ENCODE measurements around the gene CPZ.
"Not testable (repeated sequence)": the region's sequence is repeated elsewhere in the genome, so short reads cannot be mapped to it uniquely, and the experiment has no call there.

Gene CPZ

DNA sequence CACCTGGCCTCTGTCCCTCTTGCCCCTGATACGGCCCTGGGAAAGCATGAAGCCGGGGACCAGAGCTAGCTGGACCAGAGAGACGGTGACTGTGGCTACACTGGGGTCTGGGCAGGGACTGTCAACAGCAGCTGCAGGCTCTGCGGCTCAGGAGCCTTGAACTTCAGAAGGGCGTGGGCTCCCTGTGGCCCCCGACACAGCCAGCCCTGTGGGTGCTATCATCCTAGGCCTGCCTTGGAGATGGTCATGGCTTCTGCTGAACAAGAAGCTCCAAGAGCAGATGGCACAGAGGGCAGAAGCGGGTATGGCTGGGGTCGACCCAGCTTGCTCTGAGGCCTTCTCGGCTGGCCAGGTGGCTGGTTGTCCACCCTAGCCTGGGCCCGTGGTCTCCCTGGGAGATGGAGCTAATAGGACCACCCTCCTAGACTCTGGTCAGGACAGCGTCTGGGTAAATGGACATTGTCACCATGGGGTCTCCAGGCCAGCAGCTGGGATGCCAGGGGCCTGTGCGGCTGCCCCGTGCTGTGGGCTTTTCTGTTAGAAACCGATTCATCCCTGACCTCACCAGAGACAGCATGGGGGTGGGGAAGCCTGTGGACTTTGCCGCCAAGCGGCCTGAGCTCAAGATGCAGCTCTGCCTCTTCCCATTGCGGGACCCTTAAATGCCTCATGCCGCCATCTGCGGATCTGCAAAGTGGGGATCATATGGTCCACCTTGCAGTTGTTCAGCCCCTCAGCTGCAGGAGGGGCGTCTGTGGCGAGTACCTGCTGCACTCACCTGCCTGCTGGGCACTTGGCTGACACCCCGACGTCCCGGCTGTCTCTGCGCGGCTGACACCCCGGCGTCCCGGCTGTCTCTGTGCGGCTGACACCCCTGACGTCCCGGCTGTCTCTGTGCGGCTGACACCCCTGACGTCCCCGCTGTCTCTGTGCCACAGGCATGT, 21.1 kb downstream of the CPZ start:
- DNase-seq = peak; percentile 13

DNA sequence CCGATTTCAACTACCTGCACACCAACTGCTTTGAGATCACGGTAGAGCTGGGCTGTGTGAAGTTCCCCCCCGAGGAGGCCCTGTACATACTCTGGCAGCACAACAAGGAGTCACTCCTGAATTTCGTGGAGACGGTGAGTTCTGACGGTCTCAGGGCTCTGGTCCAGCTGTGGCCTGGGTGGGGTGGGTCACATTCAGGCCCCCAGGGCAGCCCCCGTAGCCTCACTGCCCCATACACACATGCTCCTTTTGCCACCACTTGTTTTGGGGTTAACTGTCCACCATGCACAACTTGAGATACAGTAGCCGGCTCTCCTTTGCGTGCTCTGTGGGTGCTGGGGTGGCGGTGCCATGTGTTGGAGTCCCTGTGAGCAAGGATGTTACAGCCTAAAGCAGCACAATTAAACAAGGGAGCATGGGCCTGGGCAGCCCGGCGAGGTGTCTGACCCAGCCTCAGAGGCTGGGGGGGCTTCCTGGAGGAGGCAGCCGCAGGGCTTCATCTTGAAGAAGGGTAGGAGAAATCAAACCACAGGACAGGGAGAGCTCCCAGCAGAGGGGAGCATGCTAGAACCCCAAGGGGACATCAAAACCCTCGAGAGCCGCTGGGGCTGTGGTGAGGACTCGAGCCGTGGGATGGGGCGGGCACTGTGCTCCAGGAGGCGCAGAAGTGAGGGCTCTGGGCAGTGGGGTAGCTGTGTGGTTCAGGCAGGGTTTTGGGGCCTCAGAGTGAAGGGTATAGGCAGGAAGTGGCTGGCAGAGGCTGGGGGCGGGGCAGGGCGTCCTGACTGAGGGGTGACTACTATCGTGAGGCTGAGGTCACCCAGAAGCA, 22.0 kb downstream of the CPZ start:
- DNase-seq = peak; percentile 9

DNA sequence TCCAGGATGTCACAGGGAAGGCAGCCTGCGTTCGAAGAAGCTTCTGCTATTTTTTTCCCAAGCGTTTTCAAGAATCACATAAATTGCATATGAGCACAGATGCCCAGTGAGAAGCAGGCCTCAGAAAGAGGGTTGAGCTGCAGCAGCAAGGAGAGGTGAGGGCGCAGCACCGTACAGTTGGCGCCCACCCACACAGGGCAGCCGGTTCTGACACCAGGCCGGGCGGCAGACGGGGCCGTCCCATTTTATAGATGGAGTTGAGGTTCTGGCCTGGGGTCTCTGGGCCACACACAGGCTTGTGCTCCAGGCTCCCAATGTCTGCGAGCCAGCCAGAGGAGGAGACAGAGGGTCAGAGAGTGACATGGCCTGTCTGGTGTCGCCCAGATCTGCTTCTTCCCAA, 22.8 kb downstream of the CPZ start:
- peak; percentile 2 for DNase-seq

- DNase-seq = peak; percentile 13
Observed at GRCh38 chr4:8615921-8616787, 23.6 kb downstream of the CPZ start.

GRCh38 chr4:8616831-8617230, 24.3 kb downstream of the CPZ start:
- peak; percentile 12 for DNase-seq

- DNase-seq = peak; percentile 9
Observed at GRCh38 chr4:8617486-8618040, 25.0 kb downstream of the CPZ start.

DNA sequence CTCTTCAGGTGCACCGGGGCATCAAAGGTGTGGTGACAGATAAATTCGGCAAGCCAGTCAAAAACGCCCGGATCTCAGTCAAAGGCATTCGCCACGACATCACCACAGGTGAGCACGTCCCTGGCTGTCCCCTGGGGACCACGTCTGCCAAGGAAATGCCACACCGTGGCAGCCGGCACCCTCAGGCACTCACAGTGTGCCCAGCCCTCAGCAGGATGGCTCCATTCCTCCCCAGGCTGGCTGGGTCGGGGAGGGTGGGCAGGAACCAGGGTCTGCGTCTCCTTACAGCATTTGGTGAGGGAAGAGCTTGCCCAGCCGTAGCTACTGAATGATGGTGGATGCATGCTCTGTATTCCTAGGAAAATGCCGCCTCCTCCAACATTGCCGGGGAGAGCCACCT, 25.9 kb downstream of the CPZ start:
- peak; percentile 12 for DNase-seq

DNA sequence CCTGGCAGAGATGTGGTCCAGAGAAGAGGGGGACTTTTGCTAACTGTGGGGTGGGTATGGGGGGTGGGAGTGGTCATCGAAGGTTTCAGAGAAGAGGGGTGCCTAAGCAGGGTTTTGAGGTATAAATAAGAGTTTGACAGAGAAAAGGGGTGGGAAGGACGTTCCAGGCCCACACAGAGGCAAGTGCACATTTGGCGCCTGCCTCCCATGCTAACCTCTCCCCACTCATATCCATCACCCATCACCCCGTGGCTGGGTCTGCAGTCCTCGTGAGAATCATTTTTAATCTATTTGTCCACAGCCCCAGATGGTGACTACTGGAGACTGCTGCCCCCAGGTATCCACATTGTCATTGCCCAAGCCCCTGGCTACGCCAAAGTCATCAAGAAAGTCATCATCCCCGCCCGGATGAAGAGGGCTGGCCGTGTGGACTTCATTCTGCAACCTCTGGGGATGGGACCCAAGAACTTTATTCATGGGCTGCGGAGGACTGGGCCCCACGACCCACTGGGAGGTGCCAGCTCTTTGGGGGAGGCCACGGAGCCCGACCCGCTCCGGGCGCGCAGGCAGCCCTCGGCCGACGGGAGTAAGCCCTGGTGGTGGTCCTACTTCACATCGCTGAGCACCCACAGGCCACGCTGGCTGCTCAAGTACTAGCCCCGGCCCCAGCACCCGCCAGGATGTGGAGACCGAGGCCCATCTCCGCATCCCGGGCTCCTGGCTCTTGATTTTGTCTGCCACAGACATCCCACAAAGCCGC, 26.6 kb downstream of the CPZ start:
- DNase-seq = no peak

DNA sequence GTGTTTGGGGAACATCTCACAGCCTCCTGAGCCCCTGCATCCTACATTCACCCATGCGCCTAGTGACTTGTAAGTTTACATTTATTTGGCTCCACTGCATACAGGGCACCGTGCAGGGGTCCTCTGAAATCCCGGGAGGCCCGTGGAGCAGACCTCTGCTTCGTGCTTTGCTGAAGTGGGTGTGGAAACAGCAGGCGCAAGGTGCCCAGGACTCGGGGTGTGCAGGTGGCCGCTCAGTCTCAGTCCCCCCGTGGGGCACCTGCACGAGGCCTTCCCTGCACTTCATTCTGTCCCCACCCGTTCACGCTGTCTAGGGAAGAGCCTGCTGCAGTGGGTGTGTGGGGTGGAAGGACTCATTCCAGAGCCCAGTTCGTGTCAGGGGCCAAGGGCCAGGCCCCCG, 28.6 kb downstream of the CPZ start:
- not testable (repeated sequence) for DNase-seq

DNA sequence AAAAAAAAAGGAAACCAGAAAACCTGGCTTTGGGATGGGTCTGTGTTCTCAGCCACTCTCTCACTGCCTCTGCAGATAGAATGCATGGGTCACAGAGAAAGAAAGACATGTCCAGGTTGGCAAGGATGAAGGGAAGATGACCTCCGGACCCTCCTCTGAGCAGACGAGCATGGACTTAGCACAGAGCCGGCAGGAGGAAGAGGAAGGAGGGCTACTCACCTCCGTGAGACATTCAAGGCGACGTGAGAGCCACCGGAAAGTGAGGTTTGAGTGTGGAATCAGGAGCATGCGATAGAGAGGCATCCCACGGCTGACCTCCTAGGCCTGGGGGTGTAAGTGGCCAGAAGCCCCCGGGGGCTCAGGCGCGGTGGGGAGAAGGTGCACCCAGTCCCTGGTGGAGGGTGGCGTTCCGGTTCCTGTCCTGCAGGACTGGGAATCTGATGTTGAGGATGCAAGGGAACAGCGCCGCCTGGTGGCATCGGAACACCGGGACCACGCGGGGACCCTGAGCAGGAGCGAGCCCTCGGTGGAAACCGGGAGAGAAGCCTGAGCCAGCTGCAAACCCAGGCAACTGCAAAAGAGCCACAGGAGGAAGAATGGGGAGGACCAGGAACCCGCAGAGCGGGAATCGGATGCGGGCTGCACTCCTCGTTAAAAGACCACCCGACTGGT, 32.2 kb downstream of the CPZ start:
- not testable (repeated sequence) for DNase-seq

- DNase-seq = not testable (repeated sequence)
Observed at GRCh38 chr4:8630240-8630905, 37.8 kb downstream of the CPZ start.

GRCh38 chr4:8631896-8632295, 39.3 kb downstream of the CPZ start:
- not testable (repeated sequence) for DNase-seq

- not testable (repeated sequence) for DNase-seq
Observed at GRCh38 chr4:8634773-8635172, 42.2 kb downstream of the CPZ start.

GRCh38 chr4:8635897-8636554, 43.5 kb downstream of the CPZ start:
- not testable (repeated sequence) for DNase-seq

DNA sequence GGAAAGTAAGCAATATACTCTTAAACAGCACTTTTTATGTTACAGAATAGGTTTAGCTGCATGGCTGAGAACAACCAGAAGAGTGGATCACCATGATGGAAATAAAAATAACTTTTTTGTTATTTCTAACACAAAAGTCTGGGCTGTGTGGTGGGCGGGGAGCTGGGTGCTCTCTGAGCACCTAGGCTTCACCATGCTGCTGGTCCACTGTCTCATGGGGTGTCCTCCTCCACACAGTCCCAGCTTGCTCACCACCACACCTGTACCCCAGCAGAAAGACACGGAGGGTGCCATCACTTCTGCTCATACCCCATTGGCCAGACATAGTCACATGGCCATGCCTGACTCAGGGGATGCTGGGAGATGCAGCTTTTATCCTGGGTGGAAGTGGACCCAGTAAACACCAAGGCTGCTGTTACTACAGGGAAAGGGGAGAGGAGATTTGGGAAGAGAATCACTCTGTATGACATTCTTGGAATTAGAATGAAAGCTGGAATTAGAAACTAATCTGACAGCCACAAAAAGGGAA, 45.0 kb downstream of the CPZ start:
- peak; percentile 9 for DNase-seq

DNA sequence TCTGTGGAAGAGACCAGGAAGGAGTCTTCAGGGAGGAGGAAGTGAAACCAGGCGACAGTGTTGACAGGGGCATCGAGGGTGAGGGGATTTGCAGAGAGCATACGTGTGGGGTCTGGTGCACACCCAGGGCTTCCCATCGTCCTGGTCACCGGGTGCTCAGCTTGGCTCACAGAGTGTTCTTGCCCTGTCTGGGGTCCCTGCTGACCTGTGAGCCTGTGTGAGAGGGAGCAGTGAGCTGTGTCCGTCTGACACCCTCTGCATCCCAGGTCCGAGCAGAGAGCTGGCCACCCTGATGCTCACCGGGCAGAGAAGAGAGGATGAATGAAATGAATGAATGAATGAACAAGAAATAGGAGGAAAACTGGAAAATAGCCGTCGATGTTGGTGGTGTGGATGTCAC, 46.5 kb downstream of the CPZ start:
- no peak for DNase-seq

- DNase-seq = no peak
Observed at GRCh38 chr4:8639777-8640720, 47.5 kb downstream of the CPZ start.

DNA sequence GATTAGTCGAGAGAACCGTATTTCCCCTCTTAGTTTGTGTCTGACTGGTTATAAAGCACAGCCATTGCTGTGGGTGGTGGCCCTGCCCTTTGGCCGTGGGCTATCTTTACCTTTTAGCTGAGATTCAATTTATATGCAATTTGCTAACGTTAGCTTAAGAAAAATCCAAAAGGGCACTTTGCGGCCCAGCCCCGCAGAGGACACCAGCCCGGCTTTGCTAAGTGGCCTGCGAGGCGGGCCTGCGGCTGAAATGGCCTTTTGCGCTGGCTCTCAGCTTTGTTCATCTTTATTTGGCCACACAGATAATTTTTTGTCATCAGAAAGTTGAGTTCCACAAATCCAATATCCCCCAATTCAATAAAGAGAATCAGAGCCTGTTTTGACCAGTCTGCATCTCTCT, 48.3 kb downstream of the CPZ start:
- no peak for DNase-seq
